Right lobe of liver (tissue), 6 donors: ENCODE results near the gene EGR1. TPM values are rescaled to one million over a fixed set of nuclear protein-coding genes. Genes with fewer than 3 reads are reported as not detected.
A peak's percentile ranks its signal among the peaks of the same experiment; 100 is the strongest.

Source experiments
- ATAC-seq, 4 donors: fragments of 200-7000 bp; cut with Tn5 transposase; one replicate each; pipeline ENCODE4 v1.9.1; 2020; ENCODE audit warnings: mild to moderate bottlenecking in 4 of 4, moderate library complexity in 4 of 4
- DNase-seq, 3 donors: peaks; one replicate each; pipeline ENCODE4 v3.0.0-alpha.2; 2020
- H3K27ac ChIP-seq, 3 donors: fragments of 200-600 bp; one replicate each; pipeline ENCODE4 v1.8.0; 2022
- H3K27me3 ChIP-seq, 2 donors: fragments of 200-600 bp; one replicate each; pipeline ENCODE4 v1.8.0; 2022
- H3K36me3 ChIP-seq, 4 donors: fragments of 200-600 bp; sonication (generic) in 1 of 4; one replicate each; pipeline versions ENCODE4 v1.5.1 to v1.8.0; 2017 to 2022; ENCODE audit warnings: control low read depth in 1 of 4
- H3K4me1 ChIP-seq, 4 donors: fragments of 200-600 bp; sonication (generic) in 1 of 4; one replicate each; pipeline versions ENCODE4 v1.5.1 to v1.8.0; 2017 to 2022; ENCODE audit warnings: control low read depth in 1 of 4
- H3K4me3 ChIP-seq, 3 donors: fragments of 200-600 bp; one replicate each; pipeline ENCODE4 v1.8.0; 2022
- H3K9me3 ChIP-seq, 4 donors: fragments of 200-600 bp; sonication (generic) in 1 of 4; one replicate each; pipeline versions ENCODE4 v1.5.1 to v1.8.0; 2017 to 2022; ENCODE audit warnings: control low read depth in 1 of 4
- POLR2A ChIP-seq: fragments of 450-650 bp; IDR thresholded peaks from one replicate; pipeline ENCODE4 v1.6.1; 2017; ENCODE audit warnings: antibody characterized with exemption, mild to moderate bottlenecking
- WGBS: methylation state at CpG from one replicate; pipeline ENCODE4 v1.1.6; 2018; ENCODE audit warnings: low coverage, low lambda C conversion rate; ENCODE audit not compliant: insufficient coverage; ENCODE audit errors: missing lambda C conversion rate; 5-methylcytosine and 5-hydroxymethylcytosine counted together
- intact Hi-C, 2 donors: fragments of 100-400 bp; cut with DNase I; formaldehyde crosslinking; loops; one replicate each; pipeline versions ENCODE4 v1.11.2 to v1.14.1; 2022
- total RNA-seq, 6 experiments: library from RNA; depleted of rRNA in 2 of 6; stranded (reverse); fragments of >200 nt in 2 of 6; fragmentation: NEBNext Ultra II Directional in 3 of 6; extraction: Animal tissue kit (Norgen Biotek cat#: 25700) in 3 of 6; gene quantifications; one replicate each; pipeline versions ENCODE4 v1.1.0 to v1.2.4, GENCODE V29; 2016 to 2023
- TF ChIP-seq, protein P1 (sequence below), 4 donors: fragments of 200-600 bp in 3 of 4; fragments of 450-650 bp in 1 of 4; IDR thresholded peaks; one replicate each; pipeline versions ENCODE4 v1.5.1 to v1.8.0; 2016 to 2022; ENCODE audit warnings: antibody characterized with exemption in 4 of 4, mild to moderate bottlenecking in 2 of 4
- donor health status: DM: no; HTN: yes; CAD: no.
- donor health status: DM: no; HTN: no; CAD: no.
- donor health status: DM: no; HTN: no; CAD: no.
- donor health status: DM: no; HTN: yes; CAD: no.
- donor health status: DM: no; HTN: yes; CAD: no.

EGR1 gene
- total RNA-seq, 6 experiments from 2014 or later, result 6.6 to 72.9 (median 16.6) TPM

DNA sequence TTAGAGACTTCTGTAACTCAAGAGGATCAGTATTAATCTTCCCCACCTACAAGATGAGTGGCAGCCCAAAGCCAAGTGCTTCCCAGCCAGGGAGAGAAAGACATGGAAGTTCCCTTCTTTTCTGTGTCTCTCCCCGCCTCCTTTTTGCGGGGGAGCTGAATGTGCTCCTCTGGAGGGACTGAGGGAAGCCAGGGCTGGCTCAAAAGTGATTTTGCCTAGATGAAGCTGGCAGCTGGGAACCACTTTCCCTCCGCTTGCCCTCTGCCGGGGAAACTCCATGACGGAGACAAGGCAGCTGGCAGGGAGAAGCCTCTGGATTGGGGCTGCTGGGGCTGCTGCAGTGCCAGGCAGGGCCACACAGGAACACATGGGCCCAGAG is 24.4 kb downstream of the EGR1 start:
- no peaks in the 10 kb centered on the region for H3K36me3 ChIP-seq
- DNase-seq, result no peak
- H3K9me3 ChIP-seq, result no peaks in the 10 kb centered on the region
- no peak for ATAC-seq
- no CpG with 5 or more reads among the region's 5 CpGs for WGBS
- intact Hi-C loops, result no loop called here
- no peak overlapping the region for H3K27ac ChIP-seq
- TF ChIP-seq, protein P1, sequence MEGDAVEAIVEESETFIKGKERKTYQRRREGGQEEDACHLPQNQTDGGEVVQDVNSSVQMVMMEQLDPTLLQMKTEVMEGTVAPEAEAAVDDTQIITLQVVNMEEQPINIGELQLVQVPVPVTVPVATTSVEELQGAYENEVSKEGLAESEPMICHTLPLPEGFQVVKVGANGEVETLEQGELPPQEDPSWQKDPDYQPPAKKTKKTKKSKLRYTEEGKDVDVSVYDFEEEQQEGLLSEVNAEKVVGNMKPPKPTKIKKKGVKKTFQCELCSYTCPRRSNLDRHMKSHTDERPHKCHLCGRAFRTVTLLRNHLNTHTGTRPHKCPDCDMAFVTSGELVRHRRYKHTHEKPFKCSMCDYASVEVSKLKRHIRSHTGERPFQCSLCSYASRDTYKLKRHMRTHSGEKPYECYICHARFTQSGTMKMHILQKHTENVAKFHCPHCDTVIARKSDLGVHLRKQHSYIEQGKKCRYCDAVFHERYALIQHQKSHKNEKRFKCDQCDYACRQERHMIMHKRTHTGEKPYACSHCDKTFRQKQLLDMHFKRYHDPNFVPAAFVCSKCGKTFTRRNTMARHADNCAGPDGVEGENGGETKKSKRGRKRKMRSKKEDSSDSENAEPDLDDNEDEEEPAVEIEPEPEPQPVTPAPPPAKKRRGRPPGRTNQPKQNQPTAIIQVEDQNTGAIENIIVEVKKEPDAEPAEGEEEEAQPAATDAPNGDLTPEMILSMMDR (IDR thresholded peaks at IDR 0.05), result no peak
- TF ChIP-seq POLR2A, result no peak
- H3K4me1 ChIP-seq, result peaks cover 0 to 19% (median 6%) of the 10 kb centered on the region in 4 donors
- no peak overlapping the region for H3K4me3 ChIP-seq
- H3K27me3 ChIP-seq, result no peaks in the 10 kb centered on the region

- peak overlapping the region in 1 of 3 donors; percentile 96 for H3K27ac ChIP-seq
- H3K36me3 ChIP-seq, result no peaks in the 10 kb centered on the region
- H3K4me3 ChIP-seq, result no peak overlapping the region
- intact Hi-C loops, result no loop called here
- whole genome bisulfite sequencing, result 89% methylated on average over 5 of the region's 12 CpGs
- ATAC-seq, result no peak
- no peaks in the 10 kb centered on the region for H3K9me3 ChIP-seq
- peaks cover 0 to 19% (median 7%) of the 10 kb centered on the region in 4 donors for H3K4me1 ChIP-seq
- H3K27me3 ChIP-seq, result no peaks in the 10 kb centered on the region
- TF ChIP-seq POLR2A, result no peak
- no peak for DNase-seq
Observed at GRCh38 chr5:138490648-138491283, 25.5 kb downstream of the EGR1 start.

- H3K4me3 ChIP-seq, result peak overlapping the region; percentile 60 to 76 (median 63)
- H3K27me3 ChIP-seq, result no peaks in the 10 kb centered on the region
- peak overlapping the region in 1 of 3 donors; percentile 96 for H3K27ac ChIP-seq
- TF ChIP-seq, protein P1 (IDR thresholded peaks at IDR 0.05), result no peak
- TF ChIP-seq POLR2A, result no peak
- intact Hi-C loops, result no loop called here
- H3K4me1 ChIP-seq, result peaks cover 0 to 19% (median 7%) of the 10 kb centered on the region in 4 donors
- ATAC-seq (no peak), DNase-seq (no peak)
- H3K9me3 ChIP-seq, result no peaks in the 10 kb centered on the region
- 22% methylated on average over 6 of the region's 11 CpGs for WGBS
- no peaks in the 10 kb centered on the region for H3K36me3 ChIP-seq
Observed at GRCh38 chr5:138491284-138491648, 26.0 kb downstream of the EGR1 start.

GRCh38 chr5:138491669-138492559 is 26.6 kb downstream of the EGR1 start:
- H3K36me3 ChIP-seq, result no peaks in the 10 kb centered on the region
- ATAC-seq, result peak; percentile 85 to 90 (median 87)
- H3K4me3 ChIP-seq, result peak overlapping the region; percentile 60 to 76 (median 63)
- intact Hi-C loops, result no loop called here
- H3K4me1 ChIP-seq, result peaks cover 0 to 19% (median 7%) of the 10 kb centered on the region in 4 donors
- H3K9me3 ChIP-seq, result no peaks in the 10 kb centered on the region
- H3K27me3 ChIP-seq, result no peaks in the 10 kb centered on the region
- TF ChIP-seq POLR2A, result peak; percentile 88
- TF ChIP-seq, protein P1 (IDR thresholded peaks at IDR 0.05), result no peak
- DNase-seq, result peak; percentile 95 to 97 (median 96)
- 40% methylated on average over 1 of the region's 93 CpGs for WGBS
- H3K27ac ChIP-seq, result peak overlapping the region; percentile 38 to 96 (median 95)

- intact Hi-C loops, result no loop called here
- WGBS, result 29% methylated on average over 9 of the region's 10 CpGs
- TF ChIP-seq POLR2A, result no peak
- TF ChIP-seq, protein P1 (IDR thresholded peaks at IDR 0.05), result no peak
- H3K27me3 ChIP-seq, result no peaks in the 10 kb centered on the region
- H3K27ac ChIP-seq, result peak overlapping the region; percentile 38 to 96 (median 95)
- no peaks in the 10 kb centered on the region for H3K36me3 ChIP-seq
- peak overlapping the region; percentile 53 to 76 (median 63) for H3K4me3 ChIP-seq
- DNase-seq, result no peak
- peak in 2 of 4 donors; percentile 2 to 5 for ATAC-seq
- no peaks in the 10 kb centered on the region for H3K9me3 ChIP-seq
- peaks cover 0 to 19% (median 7%) of the 10 kb centered on the region in 4 donors for H3K4me1 ChIP-seq
Observed at GRCh38 chr5:138492560-138493045, 27.3 kb downstream of the EGR1 start.
